PC-9 (cell line): ENCODE results near the gene LRRC72. TPM values are rescaled to one million over a fixed set of nuclear protein-coding genes. Genes with fewer than 3 reads are reported as not detected.

ENCODE experiments used
- BruUV-seq: library from RNA; stranded (reverse); fragments of 400-500 nt; replicated peaks from 2 replicates; lab custom pipeline; 2021; lab: Mats Ljungman, UMichigan
- CTCF ChIA-PET: fragments of 300-600 bp; sonication (Branson Sonifier 250); formaldehyde crosslinking; loops from one replicate; lab custom pipeline; 2022; ENCODE audit warnings: antibody characterized with exemption; lab: Charles Lee
- POLR2A ChIA-PET: fragments of 300-600 bp; sonication (Branson Sonifier 250); formaldehyde crosslinking; loops from one replicate; lab custom pipeline; 2022; ENCODE audit warnings: antibody characterized with exemption; ENCODE audit not compliant: unreplicated experiment; lab: Charles Lee
- DNase-seq, 2 experiments: peaks; one replicate each; pipeline versions ENCODE4 v3.0.0 to v3.0.0-alpha.2; 2015 to 2022; ENCODE audit warnings: mixed read lengths in 1 of 2
- H2AFZ ChIP-seq: fragments of 200-600 bp; sonication (generic); 2 replicates; pipeline ENCODE4 v1.8.1; 2017; ENCODE audit warnings: antibody characterized with exemption
- H3F3A ChIP-seq: fragments of 200-600 bp; sonication (generic); 2 replicates; pipeline ENCODE4 v1.8.1; 2017; ENCODE audit warnings: antibody characterized with exemption, mild to moderate bottlenecking, low read depth; ENCODE audit not compliant: insufficient read depth
- H3K27ac ChIP-seq: fragments of 200-600 bp; sonication (generic); 2 replicates; pipeline ENCODE4 v1.6.1; 2016; ENCODE audit warnings: mixed run types
- H3K27me3 ChIP-seq: fragments of 200-600 bp; sonication (generic); 2 replicates; pipeline ENCODE4 v1.6.1; 2016; ENCODE audit warnings: low read depth, mixed run types; ENCODE audit not compliant: insufficient read depth
- H3K36me3 ChIP-seq: fragments of 200-600 bp; sonication (generic); 2 replicates; pipeline ENCODE4 v1.6.1; 2016; ENCODE audit warnings: low read depth, mixed run types
- H3K4me1 ChIP-seq: fragments of 200-600 bp; sonication (generic); replicated peaks from 2 replicates; pipeline ENCODE4 v1.6.1; 2016; ENCODE audit warnings: mixed run types; ENCODE audit not compliant: insufficient read depth
- H3K4me2 ChIP-seq: fragments of 200-600 bp; sonication (generic); 2 replicates; pipeline ENCODE4 v1.6.1; 2017; ENCODE audit warnings: mixed run types
- H3K4me3 ChIP-seq: fragments of 200-600 bp; sonication (generic); 2 replicates; pipeline ENCODE4 v1.6.1; 2016; ENCODE audit warnings: mixed run types
- H3K79me2 ChIP-seq: fragments of 200-600 bp; sonication (generic); 2 replicates; pipeline ENCODE4 v1.6.1; 2017; ENCODE audit warnings: low read depth, mixed run types
- H3K9me2 ChIP-seq: fragments of 200-600 bp; sonication (generic); 2 replicates; pipeline ENCODE4 v1.8.1; 2017; ENCODE audit warnings: mild to moderate bottlenecking; ENCODE audit not compliant: insufficient read depth
- H3K9me3 ChIP-seq: fragments of 200-600 bp; sonication (generic); 2 replicates; pipeline ENCODE4 v1.8.1; 2016; ENCODE audit warnings: low read depth; ENCODE audit not compliant: insufficient read depth
- H4K20me1 ChIP-seq: fragments of 200-600 bp; sonication (generic); 2 replicates; pipeline ENCODE4 v1.8.1; 2017; ENCODE audit not compliant: insufficient read depth
- EZH2 ChIP-seq: fragments of 200-600 bp; sonication (generic); IDR thresholded peaks from 2 replicates; pipeline ENCODE4 v1.8.0; 2017; ENCODE audit warnings: antibody characterized with exemption, low read depth
- intact Hi-C: fragments of 100-400 bp; cut with micrococcal nuclease; formaldehyde crosslinking; loops from one replicate; pipeline ENCODE4 v1.10.0; 2022; ENCODE audit not compliant: unreplicated experiment
- total RNA-seq: library from RNA; stranded (reverse); gene quantifications from 2 replicates; pipeline ENCODE4 v1.2.3, GENCODE V29; 2021
- TF ChIP-seq, protein P1 (sequence below): fragments of 200-600 bp; sonication (generic); conservative IDR thresholded peaks from 2 replicates; pipeline ENCODE4 v1.6.1; 2017; ENCODE audit warnings: mixed run types, antibody characterized with exemption, mild to moderate bottlenecking, moderate library complexity

The LRRC72 gene
- total RNA-seq, 1 experiment from 2014 or later, result not detected

DNA sequence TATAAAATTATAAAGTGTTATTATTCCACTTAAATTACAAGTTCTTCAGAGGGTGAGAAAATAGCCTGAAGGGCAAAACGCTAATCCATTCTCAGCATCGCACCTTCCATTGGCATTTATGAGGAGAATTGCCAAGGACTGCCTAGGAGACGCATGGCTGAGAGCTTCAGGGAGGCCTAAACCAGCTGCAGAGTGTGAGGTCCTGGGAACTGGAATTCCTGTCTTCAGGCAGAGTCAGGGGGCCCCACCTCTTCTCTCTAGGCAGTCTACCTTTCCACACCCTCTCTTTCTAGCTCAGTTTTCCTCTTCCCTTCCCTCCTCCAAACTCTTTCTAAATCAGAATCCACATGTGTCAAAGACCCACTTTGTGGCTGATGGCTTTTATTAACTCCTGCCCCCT, 35.3 kb downstream of the LRRC72 start:
- H3K27me3 ChIP-seq, result no peaks in the 10 kb centered on the region
- no peaks in the 10 kb centered on the region for H3F3A ChIP-seq
- no peaks in the 10 kb centered on the region for H3K9me2 ChIP-seq
- ChIA-PET POLR2A (no interaction called here), CTCF (no interaction called here)
- no peak for DNase-seq
- no peaks in the 10 kb centered on the region for H3K9me3 ChIP-seq
- intact Hi-C loops, result loop anchor here (10.0 kb wide), 1 partner anchor 1847 kb away; no protein-coding TSS in a partner anchor
- no peaks in the 10 kb centered on the region for H3K36me3 ChIP-seq
- TF ChIP-seq, protein P1, sequence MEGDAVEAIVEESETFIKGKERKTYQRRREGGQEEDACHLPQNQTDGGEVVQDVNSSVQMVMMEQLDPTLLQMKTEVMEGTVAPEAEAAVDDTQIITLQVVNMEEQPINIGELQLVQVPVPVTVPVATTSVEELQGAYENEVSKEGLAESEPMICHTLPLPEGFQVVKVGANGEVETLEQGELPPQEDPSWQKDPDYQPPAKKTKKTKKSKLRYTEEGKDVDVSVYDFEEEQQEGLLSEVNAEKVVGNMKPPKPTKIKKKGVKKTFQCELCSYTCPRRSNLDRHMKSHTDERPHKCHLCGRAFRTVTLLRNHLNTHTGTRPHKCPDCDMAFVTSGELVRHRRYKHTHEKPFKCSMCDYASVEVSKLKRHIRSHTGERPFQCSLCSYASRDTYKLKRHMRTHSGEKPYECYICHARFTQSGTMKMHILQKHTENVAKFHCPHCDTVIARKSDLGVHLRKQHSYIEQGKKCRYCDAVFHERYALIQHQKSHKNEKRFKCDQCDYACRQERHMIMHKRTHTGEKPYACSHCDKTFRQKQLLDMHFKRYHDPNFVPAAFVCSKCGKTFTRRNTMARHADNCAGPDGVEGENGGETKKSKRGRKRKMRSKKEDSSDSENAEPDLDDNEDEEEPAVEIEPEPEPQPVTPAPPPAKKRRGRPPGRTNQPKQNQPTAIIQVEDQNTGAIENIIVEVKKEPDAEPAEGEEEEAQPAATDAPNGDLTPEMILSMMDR, result no peak
- H4K20me1 ChIP-seq, result no peaks in the 10 kb centered on the region
- no peak overlapping the region for H3K27ac ChIP-seq
- no peak overlapping the region for H3K4me3 ChIP-seq
- no peak overlapping the region for H3K4me2 ChIP-seq
- no peaks in the 10 kb centered on the region for H3K4me1 ChIP-seq
- H3K79me2 ChIP-seq, result no peaks in the 10 kb centered on the region
- BruUV-seq, result no TSS peak
- H2AFZ ChIP-seq, result no peak overlapping the region

DNA sequence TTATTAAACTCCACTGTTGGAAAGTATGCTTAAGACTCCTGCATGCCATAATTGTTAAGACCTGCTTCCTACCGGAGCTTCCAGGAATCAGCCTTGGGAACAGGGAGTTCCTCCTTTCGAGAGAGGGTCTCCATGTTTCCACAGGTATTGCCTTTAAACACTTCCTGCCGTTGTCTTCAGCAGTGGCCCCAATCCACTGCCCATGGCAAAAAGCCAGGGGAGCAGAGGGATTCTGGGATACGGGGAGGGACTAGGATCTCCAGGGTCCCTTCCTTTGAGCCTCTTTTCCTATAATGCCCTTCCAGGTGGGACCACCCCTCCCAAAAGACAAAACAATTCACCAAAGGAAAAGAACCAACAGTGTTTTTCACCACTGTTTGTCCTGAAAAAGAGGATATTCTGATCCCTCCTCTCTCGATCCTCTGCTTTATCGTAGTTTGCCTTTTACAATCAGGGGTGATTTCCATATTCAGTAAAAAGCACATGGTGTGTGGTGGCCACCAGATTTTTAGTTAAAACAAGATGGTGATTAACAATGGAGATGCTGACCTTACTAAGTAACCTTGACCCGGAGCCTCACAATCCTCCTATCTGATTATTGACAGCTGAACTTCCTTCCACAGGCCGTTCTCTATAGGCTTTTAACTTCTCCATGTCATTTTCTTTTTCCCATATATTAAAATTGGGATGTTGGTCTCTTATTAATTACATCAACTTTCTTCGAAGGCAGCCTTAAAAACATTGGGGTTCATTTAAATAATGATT, 36.0 kb downstream of the LRRC72 start:
- intact Hi-C loops, result loop anchor here (10.0 kb wide), 1 partner anchor 1848 kb away; no protein-coding TSS in a partner anchor

GRCh38 chr7:16563281-16564022, 36.8 kb downstream of the LRRC72 start:
- intact Hi-C loops, result loop anchor here (1.0 to 10.0 kb wide), 5 partner anchors 135 to 1849 kb away; partner anchors contain the start of gene CRPPA
- TF ChIP-seq, protein P1, result no peak
- no peak for TF ChIP-seq EZH2
- Histone ChIP-seq H3K9me2 (no peaks in the 10 kb centered on the region), H3K27ac (no peak overlapping the region), H2AFZ (no peak overlapping the region), H3K4me2 (no peak overlapping the region), H3K27me3 (no peaks in the 10 kb centered on the region), H4K20me1 (no peaks in the 10 kb centered on the region), H3F3A (no peaks in the 10 kb centered on the region), H3K4me3 (no peak overlapping the region), H3K36me3 (no peaks in the 10 kb centered on the region), H3K4me1 (no peaks in the 10 kb centered on the region), H3K9me3 (no peaks in the 10 kb centered on the region), H3K79me2 (no peaks in the 10 kb centered on the region)
- DNase-seq, result no peak
- ChIA-PET CTCF (no interaction called here), POLR2A (interaction anchor here (0.7 kb wide), 1 partner anchor 130 kb away, joined by 4 read pairs; no protein-coding TSS in a partner anchor)
- no TSS peak for BruUV-seq

More for the DNA sequence above, 36.0 kb downstream of the LRRC72 start:
- POLR2A ChIA-PET, result no interaction called here
- CTCF ChIA-PET, result no interaction called here
- Histone ChIP-seq H3K9me2 (no peaks in the 10 kb centered on the region), H3K4me2 (no peak overlapping the region), H3K4me1 (no peaks in the 10 kb centered on the region), H3K9me3 (no peaks in the 10 kb centered on the region), H3F3A (no peaks in the 10 kb centered on the region), H2AFZ (no peak overlapping the region), H3K79me2 (no peaks in the 10 kb centered on the region), H3K4me3 (no peak overlapping the region), H3K36me3 (no peaks in the 10 kb centered on the region), H4K20me1 (no peaks in the 10 kb centered on the region), H3K27me3 (no peaks in the 10 kb centered on the region), H3K27ac (no peak overlapping the region)
- TF ChIP-seq, protein P1, result no peak
- no peak for TF ChIP-seq EZH2
- no TSS peak for BruUV-seq
- no peak for DNase-seq
